ENCODE measurements around the gene SNAPIN.
"Not testable (repeated sequence)": the region's sequence is repeated elsewhere in the genome, so short reads cannot be mapped to it uniquely, and the experiment has no call there.

SNAPIN gene

DNA sequence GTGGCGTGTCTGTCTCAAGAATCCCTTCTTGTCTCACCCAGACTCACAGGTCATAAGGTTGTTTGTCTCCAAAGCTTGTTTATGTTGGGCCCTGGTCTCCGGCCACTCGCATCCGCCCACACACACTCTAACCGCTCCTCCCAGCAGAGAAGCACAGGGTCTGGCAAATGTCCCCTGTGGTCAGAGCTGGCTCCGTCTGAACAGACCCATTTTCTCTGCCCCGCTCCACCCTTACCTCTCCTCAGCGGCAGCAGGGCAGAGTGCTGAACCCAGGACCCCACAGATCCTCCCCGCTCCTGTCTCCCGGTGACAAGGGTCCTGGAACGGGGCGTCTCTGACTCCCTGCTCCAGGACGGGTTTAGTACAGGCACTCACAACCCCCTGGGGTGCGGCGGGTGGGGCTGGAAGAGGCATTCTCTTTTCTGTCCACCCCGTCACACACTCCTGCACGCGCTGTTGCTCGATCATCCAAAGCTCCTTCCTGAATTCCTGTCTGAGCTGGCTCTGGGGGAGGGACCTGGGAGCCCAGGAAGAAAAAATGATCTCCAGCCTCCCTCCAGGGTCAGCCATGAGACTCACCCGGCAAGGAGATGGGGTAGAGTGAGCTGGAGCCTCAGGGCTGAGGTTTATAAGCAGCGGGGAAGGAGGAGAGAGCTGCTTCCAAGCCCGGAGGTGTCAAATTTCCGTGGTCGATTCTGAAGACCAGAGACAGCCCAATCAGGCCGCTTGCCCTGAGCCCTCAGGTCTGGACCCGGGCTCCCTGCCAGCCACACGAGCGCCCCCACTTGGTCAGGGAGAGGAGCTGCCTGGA lies 31.4 kb upstream of the SNAPIN start, which contains the start of gene S100A13:
Gene S100A13 (minus strand): TSS at position 602 of the 811 bp plus-strand sequence. CDS start 1,033 bp downstream, outside the sequence.
- DNase-seq (ENCODE audit: low read depth in 3 of 3, low spot score in 1 of 3) = no peak

DNA sequence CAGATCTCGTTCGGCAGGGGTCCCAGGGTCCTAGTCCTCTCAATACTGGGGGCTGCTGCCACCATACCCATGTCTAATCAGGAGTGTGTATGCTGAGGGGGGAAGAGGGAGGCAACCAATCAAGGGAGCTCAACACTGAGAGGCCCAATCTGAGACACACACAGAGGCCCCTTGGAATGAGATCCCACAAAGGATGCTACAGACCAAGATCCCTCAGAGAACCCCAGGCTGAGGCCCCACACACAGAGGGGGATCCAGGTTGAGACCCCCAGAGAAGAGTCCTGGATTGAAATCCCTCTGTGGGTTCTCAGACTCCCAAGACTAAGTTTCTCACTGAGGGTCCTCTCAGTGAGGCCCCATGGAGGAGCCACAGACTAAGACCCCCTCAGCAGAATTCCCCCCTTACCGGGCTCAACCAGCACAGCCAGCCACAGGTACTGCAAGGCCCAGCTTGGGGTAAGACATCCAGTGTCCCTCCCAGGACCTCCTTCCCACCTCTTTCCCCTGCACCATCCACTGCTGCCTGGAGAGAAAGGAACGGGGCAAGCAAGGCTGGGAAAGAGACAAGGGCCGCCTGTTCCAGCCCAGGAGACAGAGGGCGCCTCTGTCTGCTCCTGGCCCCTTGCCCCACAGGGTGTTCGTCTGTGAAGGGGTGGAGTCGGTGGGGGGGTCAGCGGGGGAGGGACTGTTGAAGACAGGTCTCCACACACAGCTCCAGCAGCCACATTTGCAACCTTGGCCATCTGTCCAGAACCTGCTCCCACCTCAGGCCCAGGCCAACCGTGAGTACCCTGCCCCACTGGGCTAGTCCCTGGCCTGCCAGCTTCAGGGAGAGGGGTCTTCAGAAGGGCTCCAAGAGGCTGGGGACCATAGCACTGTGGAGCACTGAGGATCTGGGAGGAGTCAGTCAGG lies 30.5 kb upstream of the SNAPIN start, which contains the start of gene S100A1:
Gene S100A1 (plus strand): TSS at position 720 of the 912 bp plus-strand sequence. CDS start 2,088 bp downstream, outside the sequence.
- DNase-seq (ENCODE audit: low read depth in 3 of 3, low spot score in 1 of 3) = no peak

DNA sequence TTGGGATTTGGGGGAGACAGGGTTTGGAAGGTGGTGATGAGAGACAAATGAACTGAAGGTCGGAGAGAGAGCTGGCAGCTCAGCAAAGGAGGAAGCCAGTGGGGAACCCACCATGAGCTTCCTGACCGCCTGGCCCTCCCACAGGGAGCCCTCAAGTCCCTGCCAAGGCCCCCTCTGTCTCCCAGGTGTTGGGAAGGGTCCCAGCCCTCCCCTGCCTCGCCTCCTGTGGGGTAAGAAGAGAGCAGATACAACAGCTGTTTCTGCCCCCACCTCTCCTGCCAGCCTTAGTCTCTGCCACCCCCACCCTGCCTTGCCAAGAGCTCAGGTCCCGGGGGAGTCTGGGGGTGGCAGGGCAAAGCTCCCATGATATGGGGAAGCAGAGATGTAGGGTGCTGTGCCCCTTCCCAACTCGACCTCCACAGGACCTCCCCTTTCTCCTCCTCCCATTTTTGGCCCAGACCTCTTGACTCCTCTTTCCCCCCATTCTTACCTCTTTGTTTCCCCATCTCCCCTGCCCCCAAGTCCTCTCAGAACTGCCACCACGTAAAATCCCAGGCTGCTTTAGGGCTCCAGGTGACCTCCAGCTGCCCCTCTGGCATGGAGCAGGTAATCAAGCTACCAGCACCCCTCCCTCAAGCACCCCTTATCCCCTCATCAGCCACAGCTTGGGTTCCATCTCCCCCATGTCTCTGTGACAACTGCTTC lies 29.7 kb upstream of the SNAPIN start:
- no peak for DNase-seq (ENCODE audit: low read depth in 3 of 3, low spot score in 1 of 3)

DNA sequence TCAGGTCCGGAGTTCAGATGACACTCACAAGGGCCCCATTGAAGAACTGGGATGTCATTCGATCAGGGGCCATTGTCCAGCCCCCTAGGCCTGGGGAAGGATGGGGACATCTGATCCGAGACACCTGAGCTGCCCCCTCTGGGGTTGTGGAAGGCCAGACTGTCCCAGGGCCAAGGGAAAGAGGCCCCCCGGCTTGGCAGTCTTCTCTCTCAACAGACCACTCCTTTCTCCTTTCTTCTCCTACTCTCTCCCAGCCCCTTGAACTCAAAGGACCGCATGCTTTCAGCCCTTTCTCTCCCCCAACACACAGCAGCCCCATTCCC lies 29.2 kb upstream of the SNAPIN start:
- no peak for DNase-seq (ENCODE audit: low read depth in 3 of 3, low spot score in 1 of 3)

DNA sequence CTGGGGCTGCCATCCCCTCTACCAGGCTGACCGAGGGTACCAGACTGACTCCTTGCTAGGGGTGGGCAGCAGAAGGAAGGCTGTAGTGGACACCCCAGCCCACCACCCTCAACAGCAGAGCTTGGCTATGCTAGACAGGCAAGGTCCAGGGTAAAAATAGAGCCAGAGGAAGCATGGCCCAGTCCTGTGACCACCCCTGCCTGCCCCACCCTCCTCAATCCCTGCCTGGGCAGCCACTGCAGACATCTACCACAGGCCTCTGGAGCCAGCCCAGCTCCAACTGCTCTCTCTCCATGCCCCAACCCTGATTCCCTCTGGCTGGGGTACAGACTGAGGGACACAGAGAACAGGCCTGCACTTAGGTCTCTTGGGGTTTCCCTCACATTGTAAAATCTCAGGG lies 28.5 kb upstream of the SNAPIN start:
- no peak for DNase-seq (ENCODE audit: low read depth in 3 of 3, low spot score in 1 of 3)

DNA sequence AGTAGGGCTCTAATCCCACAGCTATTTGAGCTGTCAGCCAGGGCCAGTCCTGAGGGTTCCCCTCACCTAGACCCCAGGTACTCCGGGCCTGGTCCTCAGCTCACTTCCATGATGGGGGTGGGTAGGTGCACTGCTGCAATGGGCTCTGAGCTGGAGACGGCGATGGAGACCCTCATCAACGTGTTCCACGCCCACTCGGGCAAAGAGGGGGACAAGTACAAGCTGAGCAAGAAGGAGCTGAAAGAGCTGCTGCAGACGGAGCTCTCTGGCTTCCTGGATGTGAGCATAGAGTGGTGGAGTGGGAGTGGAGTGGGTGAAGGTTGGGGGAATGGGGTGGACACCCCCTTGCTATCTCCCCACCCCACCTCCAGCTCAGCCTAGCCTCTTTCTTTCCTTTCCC lies 28.1 kb upstream of the SNAPIN start:
- no peak for DNase-seq (ENCODE audit: low read depth in 3 of 3, low spot score in 1 of 3)

DNA sequence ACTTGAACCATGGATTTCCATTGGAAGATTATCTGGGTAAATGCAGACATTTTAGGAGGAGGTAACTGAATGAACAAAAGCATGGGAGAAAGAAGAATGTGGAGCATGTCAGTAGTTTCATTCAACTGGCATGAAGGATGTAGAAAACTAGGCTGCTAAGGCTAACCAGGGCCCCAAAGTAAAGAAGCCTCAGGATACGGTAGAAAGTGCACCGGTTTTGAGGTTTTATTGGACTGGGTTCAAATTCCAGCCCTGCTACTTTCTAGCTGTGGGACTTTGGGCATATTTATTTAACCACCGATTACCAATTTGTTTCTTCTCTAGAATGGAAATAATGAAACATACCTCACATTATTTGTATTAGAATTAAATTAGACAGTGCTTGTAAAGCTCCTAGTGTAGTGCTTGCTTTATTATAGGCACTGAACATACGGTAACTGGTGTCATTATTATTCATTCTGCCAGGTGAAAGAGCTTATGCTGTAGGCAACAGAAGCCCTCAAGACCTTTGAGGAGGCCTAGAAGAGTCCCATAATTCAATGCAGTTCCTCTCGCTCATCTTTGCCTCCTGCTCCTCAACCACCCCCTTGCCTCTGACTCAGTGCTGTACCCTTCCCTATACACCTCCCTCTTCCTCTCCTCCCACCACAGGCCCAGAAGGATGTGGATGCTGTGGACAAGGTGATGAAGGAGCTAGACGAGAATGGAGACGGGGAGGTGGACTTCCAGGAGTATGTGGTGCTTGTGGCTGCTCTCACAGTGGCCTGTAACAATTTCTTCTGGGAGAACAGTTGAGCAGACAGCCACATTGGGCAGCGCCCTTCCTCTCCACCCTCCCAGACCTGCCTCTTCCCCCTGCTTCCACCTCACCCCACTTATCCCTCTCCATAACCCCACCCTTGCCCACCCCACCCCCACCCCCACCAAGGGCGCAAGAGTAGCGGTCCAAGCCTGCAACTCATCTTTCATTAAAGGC lies 27.2 kb upstream of the SNAPIN start:
- no peak for DNase-seq (ENCODE audit: low read depth in 3 of 3, low spot score in 1 of 3)

DNA sequence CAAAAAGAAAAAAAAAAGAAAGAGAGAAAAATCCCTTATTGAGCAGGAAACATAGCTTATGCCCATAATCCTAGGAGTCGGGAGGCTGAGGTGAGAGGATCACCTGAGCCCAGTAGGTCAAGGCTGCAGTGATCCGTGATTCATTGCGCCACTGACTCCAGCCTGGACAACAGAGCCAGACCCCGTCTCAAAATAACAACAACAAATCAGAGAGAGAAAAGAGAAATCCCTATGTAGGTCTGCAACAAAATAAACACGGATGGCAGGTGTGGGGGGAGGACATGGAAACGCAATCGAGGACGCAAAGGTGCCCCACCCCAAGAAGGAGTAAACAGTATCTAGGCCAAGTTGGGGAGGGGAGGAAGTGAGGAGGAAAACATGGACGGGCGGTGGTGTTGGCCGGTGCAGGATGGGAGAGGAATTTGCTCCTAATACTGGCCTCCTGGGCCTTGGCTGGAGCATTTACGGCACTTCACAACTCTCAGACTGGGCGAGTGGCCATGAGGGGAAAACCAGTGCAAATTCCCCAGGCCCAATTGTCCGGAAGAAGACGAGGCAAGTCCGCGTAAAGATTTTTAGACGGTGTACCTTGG lies 25.2 kb upstream of the SNAPIN start:
- no peak for DNase-seq (ENCODE audit: low read depth in 3 of 3, low spot score in 1 of 3)

DNA sequence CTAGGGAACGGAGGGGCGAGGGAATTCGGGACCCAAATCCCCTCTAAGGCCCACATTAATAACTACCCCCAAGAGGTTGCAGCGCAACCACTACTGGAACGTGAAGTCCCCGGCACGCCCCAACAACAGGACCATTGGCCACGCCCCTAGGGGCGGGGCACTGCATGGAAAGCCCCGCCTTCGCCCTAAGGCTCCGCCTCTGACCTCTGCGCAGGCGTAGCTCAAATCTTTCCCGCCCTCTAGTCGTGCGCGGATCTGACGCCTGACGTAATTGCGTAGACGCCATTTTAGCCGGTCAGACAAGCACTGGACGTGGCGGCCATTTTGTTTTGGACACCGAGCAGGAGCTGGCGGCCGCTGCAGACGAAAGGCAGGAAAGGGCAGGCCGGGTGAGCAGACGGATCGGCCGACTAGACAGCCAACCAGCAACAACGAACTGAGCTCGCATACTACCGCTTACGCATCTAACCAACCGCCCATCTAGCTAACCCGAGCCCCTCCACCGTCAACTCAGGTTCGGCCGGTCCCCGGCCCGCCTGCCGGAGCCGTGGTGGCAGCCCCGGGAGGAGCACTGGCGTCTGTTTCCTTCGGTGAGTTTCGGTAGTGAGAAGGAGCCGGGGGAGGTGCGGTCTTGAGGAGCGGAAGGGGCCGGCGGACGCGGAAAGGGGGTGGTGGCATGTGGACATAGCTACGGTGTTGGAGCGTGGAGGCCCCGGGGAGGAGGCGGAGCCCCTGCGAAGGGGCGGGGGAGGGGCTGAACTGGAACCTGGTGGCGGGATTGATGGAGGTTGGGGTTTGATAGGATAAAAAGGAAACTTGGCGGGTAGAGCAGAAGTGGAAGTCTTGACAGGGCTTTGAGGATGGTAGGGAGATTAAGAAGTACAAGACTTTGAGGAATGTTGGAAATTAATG lies 24.5 kb upstream of the SNAPIN start, which contains the start of gene CHTOP:
Gene CHTOP (plus strand): TSS at position 313 of the 912 bp plus-strand sequence. CDS start 2,523 bp downstream, outside the sequence.
- DNase-seq (ENCODE audit: low read depth in 3 of 3, low spot score in 1 of 3) = peak; percentile 93 to 96 (median 95)

DNA sequence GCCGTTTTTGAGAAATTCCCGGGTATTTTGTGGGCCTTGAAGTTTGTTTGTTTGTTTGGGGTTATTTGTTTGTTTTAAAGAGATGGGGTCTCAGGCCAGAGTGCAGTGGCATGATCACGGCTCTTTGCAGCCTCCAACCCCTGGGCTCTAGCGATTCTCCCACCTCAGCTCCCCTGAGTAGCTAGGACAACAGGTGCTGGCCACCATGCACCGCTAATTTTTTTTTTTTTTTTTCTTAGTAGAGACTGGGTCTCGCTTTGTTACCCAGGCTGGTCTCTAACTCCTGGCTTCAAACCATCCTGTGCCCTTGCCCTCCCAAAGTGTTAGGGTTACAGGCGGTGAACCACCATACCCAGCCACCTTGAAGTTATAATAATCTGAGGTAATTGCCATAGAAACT lies 22.6 kb upstream of the SNAPIN start:
- no peak for DNase-seq (ENCODE audit: low read depth in 3 of 3, low spot score in 1 of 3)

DNA sequence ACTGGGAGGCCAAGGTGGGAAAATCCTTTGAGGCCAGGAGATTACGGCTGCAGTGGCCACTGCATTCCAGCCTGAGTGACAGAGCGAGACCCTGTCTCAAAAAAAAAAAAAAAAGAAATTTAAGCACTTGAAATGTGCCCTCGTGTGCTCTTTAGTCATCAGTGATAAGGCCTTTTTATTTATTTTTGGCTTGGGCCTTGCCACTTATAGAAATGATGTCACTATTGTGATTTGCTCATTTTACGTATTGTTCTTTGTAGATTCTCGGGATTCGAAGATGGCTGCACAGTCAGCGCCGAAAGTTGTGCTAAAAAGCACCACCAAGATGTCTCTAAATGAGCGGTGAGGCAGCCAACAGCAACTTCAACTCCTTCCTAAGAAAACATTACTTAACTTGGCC lies 22.2 kb upstream of the SNAPIN start:
- no peak for DNase-seq (ENCODE audit: low read depth in 3 of 3, low spot score in 1 of 3)

DNA sequence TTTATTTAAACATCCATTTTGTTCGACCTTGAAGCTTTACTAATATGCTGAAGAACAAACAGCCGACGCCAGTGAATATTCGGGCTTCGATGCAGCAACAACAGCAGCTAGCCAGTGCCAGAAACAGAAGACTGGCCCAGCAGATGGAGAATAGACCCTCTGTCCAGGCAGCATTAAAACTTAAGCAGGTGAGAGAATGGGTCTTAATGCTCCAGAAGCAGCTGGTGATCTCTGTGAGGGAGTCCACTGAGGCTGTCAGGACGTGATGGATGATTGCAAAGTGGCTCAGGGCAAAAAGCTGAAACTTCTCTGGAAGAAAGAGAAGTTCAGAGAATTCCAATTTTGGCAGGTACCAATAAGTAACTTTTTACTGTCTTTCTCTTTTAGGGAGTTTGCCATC lies 20.2 kb upstream of the SNAPIN start:
- DNase-seq (ENCODE audit: low read depth in 3 of 3, low spot score in 1 of 3) = no peak

DNA sequence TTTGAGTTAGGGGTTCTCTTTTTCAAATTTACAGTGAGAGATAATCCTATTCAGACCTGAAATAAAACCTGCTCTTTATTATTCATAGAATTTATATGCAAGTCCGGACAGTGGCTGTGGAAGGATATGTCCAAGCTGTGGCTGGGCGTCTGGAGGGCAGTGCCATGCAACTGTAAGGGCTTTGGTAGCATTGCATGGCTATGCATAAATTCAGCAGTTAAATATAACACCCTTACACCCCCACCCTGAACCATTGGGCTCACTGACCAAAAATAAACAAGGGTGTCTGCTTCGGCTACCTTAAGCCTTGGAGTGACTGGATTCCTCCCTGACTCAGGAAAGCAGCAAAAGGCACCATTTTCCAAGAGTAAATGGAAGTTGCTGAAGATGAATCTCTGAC lies 19.2 kb upstream of the SNAPIN start:
- no peak for DNase-seq (ENCODE audit: low read depth in 3 of 3, low spot score in 1 of 3)

DNA sequence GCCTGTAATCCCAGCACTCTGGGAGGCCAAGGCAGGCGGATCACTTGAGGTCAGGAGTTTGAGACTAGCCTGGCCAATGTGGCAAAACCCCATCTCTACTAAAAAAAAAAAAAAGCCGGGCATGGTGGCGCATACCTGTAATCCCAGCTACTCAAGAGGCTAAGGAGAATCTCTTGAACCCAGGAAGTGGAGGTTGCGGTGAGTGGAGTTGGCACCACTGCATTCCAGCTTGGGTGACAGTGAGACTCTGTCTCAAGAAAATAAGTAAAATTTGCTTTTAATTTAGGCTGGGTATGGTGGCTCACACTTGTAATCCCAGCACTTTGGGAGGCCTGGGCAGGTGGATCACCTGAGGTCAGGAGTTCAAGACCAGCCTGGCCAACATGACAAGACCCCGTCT lies 18.3 kb upstream of the SNAPIN start:
- DNase-seq (ENCODE audit: low read depth in 3 of 3, low spot score in 1 of 3) = not testable (repeated sequence)

DNA sequence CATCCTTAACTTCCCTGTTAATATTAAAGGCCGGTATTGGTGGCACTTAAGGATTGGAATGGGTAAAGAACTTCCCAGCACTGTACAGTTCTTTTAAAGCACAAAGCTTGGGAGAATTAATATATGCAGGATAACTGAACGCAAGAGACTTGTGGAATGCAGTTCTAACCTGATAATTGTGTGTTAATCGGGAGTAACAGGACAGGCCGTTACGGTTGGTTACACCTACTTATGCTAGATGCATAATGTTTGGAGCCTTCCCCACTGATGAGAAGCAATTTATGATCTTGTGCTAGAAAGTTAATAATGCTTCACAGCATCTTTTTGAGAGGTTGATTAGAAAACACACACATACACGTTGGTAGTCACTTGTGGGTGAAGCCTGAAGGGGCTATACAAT lies 17.6 kb upstream of the SNAPIN start:
- no peak for DNase-seq (ENCODE audit: low read depth in 3 of 3, low spot score in 1 of 3)

DNA sequence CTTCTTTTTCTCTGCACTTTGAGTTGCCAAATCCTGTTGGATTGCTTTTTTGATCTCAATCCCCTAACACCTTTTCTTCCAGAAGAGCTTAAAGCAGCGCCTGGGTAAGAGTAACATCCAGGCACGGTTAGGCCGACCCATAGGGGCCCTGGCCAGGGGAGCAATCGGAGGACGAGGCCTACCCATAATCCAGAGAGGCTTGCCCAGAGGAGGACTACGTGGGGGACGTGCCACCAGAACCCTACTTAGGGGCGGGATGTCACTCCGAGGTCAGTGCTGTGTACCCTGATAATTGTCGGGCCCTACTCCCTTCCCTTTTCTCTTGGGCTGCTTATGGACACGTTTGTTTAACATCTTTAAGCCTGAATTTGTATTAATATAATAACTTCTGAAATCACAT lies 16.3 kb upstream of the SNAPIN start:
- DNase-seq (ENCODE audit: low read depth in 3 of 3, low spot score in 1 of 3) = no peak

DNA sequence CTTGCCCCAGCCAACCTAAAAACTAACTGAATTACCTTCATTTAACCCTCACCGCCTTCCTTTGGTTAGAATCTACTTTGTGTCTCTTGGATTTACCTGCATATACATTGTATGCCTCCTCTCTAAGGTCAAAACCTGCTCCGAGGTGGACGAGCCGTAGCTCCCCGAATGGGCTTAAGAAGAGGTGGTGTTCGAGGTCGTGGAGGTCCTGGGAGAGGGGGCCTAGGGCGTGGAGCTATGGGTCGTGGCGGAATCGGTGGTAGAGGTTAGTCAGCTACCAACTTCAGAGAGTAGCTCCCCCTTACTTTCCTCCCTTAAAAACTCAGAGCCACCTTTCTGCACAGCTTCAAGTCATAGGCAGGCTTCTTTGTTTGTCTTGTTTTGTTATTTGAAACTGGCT lies 15.4 kb upstream of the SNAPIN start:
- DNase-seq (ENCODE audit: low read depth in 3 of 3, low spot score in 1 of 3) = no peak

DNA sequence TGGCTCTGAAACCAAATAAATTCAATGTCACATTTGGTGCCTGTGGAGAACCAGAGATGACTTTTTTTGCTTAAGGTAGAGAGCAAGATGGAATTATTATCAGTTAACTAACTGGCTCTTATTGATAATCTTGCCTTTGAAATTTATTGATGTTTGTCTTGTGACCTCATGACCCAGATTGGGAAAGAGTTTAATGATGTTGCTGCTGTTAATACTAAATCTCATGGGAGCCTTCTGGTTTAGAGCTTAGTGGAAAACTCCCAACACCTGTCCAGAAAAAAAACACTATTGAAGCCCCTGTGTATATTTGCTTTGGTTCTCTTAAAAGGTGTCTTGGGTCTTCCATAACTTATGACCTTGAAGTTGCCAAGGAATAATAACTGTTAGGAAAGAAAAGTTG lies 14.7 kb upstream of the SNAPIN start:
- DNase-seq (ENCODE audit: low read depth in 3 of 3, low spot score in 1 of 3) = no peak
